Right lobe of liver (tissue), 4 donors: Measurements from ENCODE around the gene GAREM1.

Source experiments
- CTCF ChIP-seq, 4 donors: fragments of 200-600 bp in 3 of 4; fragments of 450-650 bp in 1 of 4; IDR thresholded peaks; one replicate each; pipeline versions ENCODE4 v1.5.1 to v1.8.0; 2016 to 2022; ENCODE audit warnings: antibody characterized with exemption in 4 of 4, mild to moderate bottlenecking in 2 of 4
- POLR2A ChIP-seq: fragments of 450-650 bp; IDR thresholded peaks from one replicate; pipeline ENCODE4 v1.6.1; 2017; ENCODE audit warnings: antibody characterized with exemption, mild to moderate bottlenecking
- donor health status: DM: no; HTN: no; CAD: no.
- donor health status: DM: no; HTN: no; CAD: no.
- donor health status: DM: no; HTN: yes; CAD: no.

GRCh38 chr18:32441533-32441932 lies 29.1 kb downstream of the GAREM1 start:
- TF ChIP-seq CTCF (IDR thresholded peaks at IDR 0.05), result no peak
- no peak for TF ChIP-seq POLR2A
